GM11168 (cell line): ENCODE measurements around the gene S100A7.

ENCODE experiments used
- in situ Hi-C: fragments of 300-500 bp; cut with MboI; formaldehyde crosslinking; loops from one replicate; pipeline ENCODE4 v1.12.0; 2022; ENCODE audit warnings: low sequenced_read_pairs; ENCODE audit not compliant: unreplicated experiment

Gene S100A7

GRCh38 chr1:153460551-153460950 lies at the start of gene S100A7:
S100A7 (minus strand) TSS chr1:153460651; CDS start chr1:153459013, 1,638 bp downstream.
- in situ Hi-C loops = no loop called here

- in situ Hi-C loops = loop anchor here (5.0 to 25.0 kb wide), 2 partner anchors 52 to 477 kb away; partner anchors contain the start of genes JTB, RAB13 and RPS27
Observed at GRCh38 chr1:153509729-153510354, 49.4 kb upstream of the S100A7 start.

DNA sequence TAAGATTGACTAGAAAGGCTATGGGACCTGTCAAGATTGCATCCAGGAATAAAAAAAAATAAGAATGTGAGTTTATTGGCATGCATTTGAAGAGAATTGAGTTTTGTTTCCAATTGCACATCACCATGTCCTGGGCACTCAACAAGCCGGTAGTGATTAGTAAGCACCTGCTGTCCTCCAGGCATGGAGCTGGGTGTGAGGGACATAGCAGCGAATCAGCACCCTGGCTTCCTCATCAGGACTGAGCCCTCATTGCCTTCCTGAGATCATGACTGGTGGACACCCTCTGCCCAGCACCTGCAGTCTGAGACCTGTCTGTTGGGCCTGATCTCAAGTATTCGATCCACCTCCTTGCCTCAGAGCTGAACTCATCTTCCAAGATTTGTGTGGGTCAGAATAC lies 48.6 kb upstream of the S100A7 start:
- in situ Hi-C loops = loop anchor here (5.0 to 25.0 kb wide), 2 partner anchors 53 to 478 kb away; partner anchors contain the start of genes JTB, RAB13 and RPS27

- in situ Hi-C loops = loop anchor here (5.0 to 25.0 kb wide), 2 partner anchors 54 to 479 kb away; partner anchors contain the start of genes JTB, RAB13 and RPS27
Observed at GRCh38 chr1:153507926-153508583, 47.6 kb upstream of the S100A7 start.

- in situ Hi-C loops = loop anchor here (5.0 to 25.0 kb wide), 2 partner anchors 55 to 480 kb away; partner anchors contain the start of genes JTB, RAB13 and RPS27
Observed at GRCh38 chr1:153506831-153507413, 46.5 kb upstream of the S100A7 start.

DNA sequence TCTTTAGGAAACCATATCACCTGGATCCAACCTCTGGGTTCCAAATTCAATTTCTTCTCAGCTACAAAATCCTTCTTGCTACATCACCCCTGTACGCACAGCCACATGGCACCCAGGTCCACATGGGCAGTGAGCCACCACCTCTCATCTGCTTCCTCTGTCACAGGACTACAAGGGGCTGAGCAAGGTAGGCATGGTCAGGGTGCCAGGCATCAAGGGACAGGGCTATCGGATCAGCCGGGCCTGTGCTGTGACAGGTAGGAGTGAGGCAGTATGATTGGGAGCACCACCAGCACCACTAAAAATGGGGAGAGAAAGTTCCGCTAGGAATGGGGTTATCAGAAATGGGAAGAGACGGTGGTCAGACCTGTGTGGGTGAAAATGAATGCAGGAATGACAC lies 45.9 kb upstream of the S100A7 start:
- in situ Hi-C loops = loop anchor here (5.0 to 25.0 kb wide), 2 partner anchors 56 to 481 kb away; partner anchors contain the start of genes JTB, RAB13 and RPS27

DNA sequence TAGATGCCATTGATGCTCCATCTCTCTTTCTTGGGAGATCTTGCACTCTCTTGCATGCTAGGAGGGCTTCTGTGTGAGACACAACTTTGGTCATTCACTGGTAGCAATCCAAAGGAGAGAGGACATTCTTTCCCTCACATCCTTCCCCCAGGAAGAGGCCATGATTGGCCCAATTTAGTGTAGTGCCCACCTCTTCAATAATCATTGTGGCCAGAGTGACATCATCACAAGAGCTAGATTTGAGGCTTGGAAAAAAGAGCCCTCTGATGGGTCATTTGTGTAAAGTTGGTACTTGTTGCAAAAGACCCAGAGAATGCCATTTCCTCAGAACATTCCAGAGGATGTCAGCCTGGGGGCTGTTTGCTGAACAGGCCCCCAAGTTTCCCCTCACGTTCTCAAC lies 45.1 kb upstream of the S100A7 start:
- in situ Hi-C loops = loop anchor here (5.0 to 25.0 kb wide), 2 partner anchors 57 to 482 kb away; partner anchors contain the start of genes JTB, RAB13 and RPS27

DNA sequence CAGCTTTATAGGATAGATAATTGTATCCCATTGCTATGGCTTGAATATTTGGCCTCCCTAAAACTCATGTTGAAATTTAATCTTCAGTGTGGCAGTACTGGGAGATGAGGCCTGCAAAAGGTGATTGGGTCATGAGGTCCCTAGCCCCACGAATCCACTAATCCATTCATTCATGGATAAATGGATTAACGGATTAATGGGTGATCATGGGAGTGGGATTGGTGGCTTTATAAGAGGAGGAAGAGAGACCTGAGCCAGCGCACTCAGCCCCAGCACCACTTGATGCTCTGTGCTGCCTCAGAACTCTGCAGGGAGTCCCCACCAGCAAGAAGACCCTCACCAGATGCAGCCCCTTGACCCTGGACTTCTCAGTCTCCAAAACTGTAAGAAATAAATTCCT lies 43.3 kb upstream of the S100A7 start:
- in situ Hi-C loops = loop anchor here (25.0 kb wide), 1 partner anchor 484 kb away; the partner anchor contains the start of genes JTB, RAB13 and RPS27

DNA sequence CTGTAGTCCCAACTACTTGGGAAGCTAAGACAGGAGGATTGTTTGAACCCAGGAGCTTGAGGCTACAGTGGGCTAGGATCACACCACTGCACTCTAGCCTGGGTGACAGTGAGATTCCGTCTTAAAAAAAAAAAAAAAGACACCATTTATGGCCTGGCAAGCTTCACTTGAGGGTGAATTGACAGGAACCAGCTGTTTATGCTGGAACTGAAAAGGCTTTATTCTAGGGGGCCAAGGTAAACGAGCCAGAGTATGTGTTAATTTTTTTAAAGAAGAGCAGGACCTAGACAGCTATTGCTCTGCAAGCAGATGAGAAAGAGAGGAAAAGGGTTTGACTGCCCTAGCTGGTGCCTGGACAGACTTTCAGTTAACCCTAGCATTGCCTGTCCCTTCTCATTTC lies 38.3 kb upstream of the S100A7 start:
- in situ Hi-C loops = no loop called here

- in situ Hi-C loops = no loop called here
Observed at GRCh38 chr1:153495536-153495935, 35.1 kb upstream of the S100A7 start.

DNA sequence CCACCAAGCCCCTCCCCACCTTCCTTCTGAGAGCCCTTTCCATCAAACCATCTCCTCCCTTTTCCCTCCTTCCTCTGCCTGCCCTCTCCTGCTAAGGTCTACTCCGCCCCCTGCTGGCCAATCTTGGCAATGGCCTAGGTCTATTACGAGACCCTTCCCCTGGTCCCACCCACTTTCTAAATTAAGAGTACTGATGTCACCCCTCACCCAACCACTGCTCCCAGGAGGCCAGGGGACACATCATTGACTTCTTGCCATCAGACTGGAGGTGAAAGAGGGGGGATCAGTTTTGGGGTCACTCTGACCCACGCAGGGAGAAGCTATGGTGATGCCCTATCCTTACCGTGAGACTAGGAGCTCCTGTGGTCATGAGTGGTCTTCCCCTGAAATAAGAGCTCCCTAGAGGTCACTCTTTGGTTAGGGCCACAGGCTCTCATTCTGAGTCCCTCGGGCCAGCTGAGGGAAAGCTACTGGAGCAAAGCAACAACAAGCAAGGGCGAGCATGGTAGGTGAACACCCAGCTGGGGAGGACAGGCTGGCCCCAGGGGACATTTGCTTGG lies 34.6 kb upstream of the S100A7 start:
- in situ Hi-C loops = no loop called here

- in situ Hi-C loops = no loop called here
Observed at GRCh38 chr1:153493343-153493960, 33.0 kb upstream of the S100A7 start.

GRCh38 chr1:153490272-153491051 lies 30.0 kb upstream of the S100A7 start:
- in situ Hi-C loops = no loop called here

GRCh38 chr1:153488731-153489130 lies 28.3 kb upstream of the S100A7 start:
- in situ Hi-C loops = loop anchor here (5.0 kb wide), 1 partner anchor 136 kb away; no protein-coding TSS in a partner anchor

DNA sequence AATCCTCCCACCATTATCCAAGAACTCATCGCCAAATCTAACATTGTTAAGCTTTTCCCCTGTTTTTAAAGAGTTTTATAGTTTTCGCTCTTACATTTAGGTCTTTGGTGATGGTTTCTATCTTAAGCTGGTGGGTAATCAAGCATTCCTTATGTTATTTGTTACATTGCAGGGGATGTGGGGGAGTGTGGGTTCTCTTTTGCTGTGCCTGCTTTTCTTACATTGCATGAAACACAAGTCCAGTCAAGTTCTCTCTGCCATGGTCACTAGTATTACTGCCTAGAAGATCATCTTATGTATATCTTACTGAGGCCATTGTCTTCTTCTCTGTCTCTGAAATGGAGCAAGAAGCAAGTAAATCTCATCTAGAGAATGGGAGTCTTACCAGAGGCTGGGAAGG lies 27.3 kb upstream of the S100A7 start:
- in situ Hi-C loops = loop anchor here (5.0 kb wide), 1 partner anchor 135 kb away; no protein-coding TSS in a partner anchor

GRCh38 chr1:153485863-153486262 lies 25.4 kb upstream of the S100A7 start:
- in situ Hi-C loops = loop anchor here (5.0 kb wide), 1 partner anchor 134 kb away; no protein-coding TSS in a partner anchor

- in situ Hi-C loops = no loop called here
Observed at GRCh38 chr1:153483776-153484175, 23.3 kb upstream of the S100A7 start.

- in situ Hi-C loops = no loop called here
Observed at GRCh38 chr1:153481124-153481523, 20.7 kb upstream of the S100A7 start.
